Posterior vena cava (tissue), 2 donors: ENCODE measurements around the gene GAS2. TPM values are rescaled to one million over a fixed set of nuclear protein-coding genes. Genes with fewer than 3 reads are reported as not detected.
A peak's percentile ranks its signal among the peaks of the same experiment; 100 is the strongest.

Experiments
- DNase-seq: peaks from one replicate; pipeline ENCODE4 v3.0.0-alpha.2; 2020; ENCODE audit warnings: low spot score
- intact Hi-C, 2 donors: fragments of 100-400 bp; cut with DNase I; formaldehyde crosslinking; loops; one replicate each; pipeline versions ENCODE4 v1.14.1 to v1.14.2; 2022 to 2023
- total RNA-seq, 2 donors: library from RNA; stranded (reverse); fragmentation: NEBNext Ultra II Directional; extraction: Animal tissue kit (Norgen Biotek cat#: 25700); gene quantifications; one replicate each; pipeline ENCODE4 v1.2.1, GENCODE V29; 2021
- donor health status: DM: yes; HTN: yes; CAD: no.
- donor health status: DM: yes; HTN: yes; CAD: no.

The GAS2 gene
- total RNA-seq, 2 donors from 2014 or later: 1.2 to 1.5 TPM

DNA sequence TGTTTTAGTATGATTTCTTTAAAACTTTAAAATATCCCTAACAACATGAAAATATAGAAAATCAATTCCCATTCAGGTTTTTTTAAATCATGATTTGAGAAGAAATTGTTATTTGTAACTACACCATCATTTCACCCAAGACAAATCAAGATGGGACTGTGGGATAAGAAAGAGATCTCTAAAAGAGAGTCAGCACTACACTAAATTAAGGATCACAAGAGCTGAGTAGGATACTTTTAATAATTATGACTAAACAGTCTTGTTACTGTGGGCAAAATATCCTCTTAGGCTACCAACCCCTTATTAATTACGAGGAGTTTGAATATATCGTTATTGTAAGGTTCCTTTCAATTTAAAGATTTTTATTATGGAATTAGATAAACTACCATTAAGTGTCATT, 3.0 kb downstream of the GAS2 start:
- intact Hi-C loops: no loop called here
- DNase-seq: no peak

DNA sequence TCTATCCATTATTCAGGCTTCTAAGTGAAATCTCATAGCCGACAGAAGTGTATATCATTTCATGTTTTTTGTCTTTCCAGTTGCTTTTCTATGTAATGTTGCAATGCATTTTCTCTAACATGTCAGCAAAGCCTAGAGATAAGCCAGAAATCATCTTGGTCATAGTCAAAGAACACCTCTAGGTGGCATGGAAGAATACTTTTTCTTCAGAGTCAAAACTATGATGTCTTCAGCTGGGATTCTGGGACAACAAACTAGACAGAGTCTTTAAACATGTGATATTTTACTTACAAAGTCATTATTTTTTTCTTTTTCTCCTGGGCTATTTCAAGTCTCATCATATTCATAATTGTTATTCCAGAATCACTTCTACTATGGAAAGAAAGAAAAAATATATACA, 4.4 kb downstream of the GAS2 start:
- intact Hi-C loops: no loop called here
- DNase-seq: no peak

DNA sequence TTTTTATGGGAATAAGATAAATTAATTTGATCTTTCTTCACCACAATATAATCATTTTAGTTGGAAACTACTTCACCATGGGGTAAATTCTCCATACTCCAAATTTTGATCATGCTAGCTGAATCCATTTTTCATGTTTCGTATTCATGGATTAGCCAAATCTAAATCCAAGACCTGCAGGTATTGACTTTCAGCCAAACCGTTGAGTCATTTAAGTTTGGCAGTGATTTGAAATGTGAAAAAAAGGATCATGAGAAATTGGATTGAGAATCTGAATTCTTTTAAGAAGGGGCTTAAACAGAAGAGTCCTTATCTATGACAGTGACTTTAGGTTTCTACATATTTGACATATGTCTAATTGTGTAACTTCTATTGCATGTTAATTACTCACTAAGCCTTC, 5.3 kb downstream of the GAS2 start:
- intact Hi-C loops: no loop called here
- DNase-seq: no peak

DNA sequence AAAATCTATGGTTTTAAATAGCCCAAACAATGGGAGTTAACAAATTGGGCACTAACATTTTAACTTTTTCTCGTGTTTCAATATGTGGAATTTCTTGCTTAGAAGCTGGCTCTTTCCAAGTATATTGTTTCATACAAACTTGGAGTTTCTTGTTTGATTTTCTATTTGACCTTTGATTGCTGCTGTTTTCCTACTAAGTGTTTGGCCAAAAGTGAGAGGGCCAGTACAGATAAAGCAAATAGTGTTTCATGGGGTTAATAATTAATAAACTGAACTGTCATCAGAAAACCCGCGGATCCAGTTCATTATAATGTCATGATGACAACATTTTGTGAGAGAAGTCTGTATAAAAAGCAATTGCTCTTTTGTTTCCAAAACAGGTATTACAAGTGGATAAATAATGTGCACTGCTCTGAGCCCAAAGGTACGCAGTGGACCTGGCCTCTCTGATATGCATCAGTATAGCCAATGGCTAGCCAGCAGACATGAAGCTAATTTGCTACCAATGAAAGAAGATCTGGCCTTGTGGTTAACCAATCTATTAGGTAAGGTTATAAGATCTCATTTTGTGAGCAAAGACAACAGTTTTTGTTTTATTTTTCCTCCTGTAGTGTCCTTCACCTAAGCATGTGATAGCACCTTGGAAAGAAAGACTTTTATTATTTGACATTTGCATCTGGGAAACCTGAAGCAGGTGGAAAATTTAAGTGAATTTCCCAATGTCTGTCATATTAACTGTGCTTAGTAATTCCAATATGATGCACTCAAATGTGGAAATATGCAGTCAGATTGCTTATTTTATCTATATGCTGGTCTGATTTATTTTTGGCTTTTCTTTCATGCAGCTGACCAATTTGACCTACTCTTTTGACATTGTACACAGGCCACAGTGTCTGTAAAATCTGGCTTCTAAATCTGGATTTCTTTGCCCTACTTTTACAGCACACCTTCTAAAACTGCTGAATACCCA, 8.3 kb downstream of the GAS2 start:
- DNase-seq: no peak
- intact Hi-C loops: no loop called here

DNA sequence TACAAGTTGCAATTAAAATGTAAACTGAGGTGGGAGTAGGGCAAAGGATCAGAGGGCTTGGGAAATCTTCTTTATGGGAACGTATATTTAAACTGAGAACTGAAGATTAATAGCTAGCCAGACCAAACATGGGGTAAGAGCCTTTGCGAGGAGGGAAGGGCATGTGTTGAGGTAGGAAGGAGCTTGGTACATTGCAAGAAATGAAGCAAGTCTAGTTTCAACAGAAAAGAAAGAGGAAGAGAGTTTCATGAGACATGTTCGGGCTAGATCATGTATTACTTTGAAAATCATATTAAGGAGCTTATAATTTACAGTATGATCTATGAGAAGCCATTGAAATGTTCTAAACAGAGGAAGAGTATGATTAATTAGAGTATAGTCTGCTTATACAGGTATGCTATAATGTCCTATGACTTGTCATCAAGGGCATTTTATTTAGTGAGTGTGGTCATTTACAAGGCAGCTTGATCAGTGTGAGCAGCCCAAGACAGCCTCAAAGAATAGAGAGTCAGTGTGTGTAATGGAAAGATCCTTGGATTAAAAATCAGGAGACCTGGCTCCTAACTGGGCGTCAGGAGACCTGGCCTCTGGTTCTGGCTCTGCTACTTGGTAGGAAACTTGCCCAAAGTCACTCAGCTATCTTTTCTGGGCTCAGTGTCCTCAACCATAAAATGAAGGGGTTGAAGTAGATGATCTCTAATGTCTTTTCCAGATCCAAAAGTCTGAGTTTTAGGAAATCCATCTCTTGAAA, 10.9 kb downstream of the GAS2 start:
- intact Hi-C loops: no loop called here

DNA sequence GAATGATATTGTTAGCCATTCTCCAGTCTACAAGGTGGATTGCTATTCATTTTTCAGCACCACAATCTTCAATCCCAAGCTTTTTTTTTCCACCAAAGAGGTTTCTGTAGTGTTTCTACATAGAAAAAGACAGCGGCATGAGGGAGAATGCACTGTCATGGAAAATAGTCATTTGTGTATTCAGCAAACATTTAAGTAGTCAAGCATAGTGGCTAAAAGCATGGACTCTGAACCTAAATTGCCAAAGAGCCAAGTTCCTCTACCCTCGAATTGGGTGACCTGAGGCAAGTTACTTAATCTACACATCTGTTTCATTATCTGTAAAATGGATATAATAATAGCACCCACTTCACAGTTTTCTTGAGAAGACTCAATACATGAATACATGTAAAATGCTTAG, 14.2 kb downstream of the GAS2 start:
- DNase-seq: no peak
- intact Hi-C loops: no loop called here

More for the DNA sequence above, 10.9 kb downstream of the GAS2 start:
- no peak for DNase-seq

DNA sequence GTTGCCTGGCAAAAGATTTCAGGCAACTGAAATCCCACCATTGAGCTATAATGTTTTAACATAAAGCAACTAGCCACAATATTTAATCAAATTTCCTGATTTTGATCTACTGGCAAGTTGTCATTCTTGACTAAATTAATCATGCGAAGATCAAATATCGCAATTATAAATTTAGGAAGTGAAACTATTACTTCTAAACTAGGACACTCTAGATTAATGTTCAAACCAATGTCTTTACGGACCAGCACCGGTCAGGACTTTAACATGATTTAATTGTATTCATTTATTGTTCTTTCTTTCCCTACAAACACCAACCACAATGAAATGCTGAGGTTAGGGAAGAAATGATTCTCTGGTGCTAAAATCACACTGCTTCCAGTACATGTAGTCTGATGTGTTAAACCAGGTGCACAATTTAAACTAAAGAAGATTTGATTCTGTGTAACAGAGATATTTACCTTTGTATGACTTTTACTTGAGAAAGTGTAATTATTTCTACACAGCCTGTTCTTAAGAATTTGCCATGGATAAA, 14.9 kb downstream of the GAS2 start:
- no peak for DNase-seq
- intact Hi-C loops: no loop called here

DNA sequence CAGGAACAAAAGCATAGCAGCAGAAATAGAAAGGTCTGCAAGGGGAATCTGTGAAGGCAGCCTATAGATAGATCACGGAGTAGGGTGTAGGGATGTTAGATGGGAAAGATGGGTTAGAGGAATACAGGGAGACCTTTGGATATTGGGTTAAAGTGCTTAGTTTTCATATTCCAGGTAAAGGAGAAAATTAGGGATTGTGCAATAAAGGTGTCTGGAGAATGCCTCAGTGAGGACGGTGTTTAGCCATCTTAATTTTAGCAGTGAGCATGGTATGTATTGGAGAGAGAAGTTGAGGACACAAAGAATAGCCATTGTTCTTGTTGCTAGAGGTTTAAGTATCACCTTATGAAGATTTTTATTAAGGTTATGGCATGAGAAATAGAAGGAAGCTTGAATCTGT, 17.7 kb downstream of the GAS2 start:
- intact Hi-C loops: no loop called here
- no peak for DNase-seq

DNA sequence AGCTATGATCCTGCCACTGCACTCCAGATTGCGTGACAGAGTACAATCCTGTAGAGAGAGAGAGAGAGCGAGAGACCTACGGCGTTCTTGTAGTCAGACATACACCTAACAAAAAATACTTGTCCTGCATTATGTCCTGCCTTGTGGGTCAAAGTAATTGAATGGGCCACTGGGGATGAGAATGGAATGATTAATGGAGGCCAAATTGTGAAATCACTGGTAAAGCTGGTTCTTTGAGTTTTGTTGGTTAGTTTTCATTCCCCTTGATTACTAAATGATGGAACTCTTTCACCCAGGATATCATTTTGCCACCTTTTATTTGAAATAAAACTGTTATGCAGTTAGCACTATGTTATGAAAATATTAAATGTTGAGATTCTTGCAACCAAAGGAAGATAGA, 18.7 kb downstream of the GAS2 start:
- no peak for DNase-seq
- intact Hi-C loops: no loop called here

DNA sequence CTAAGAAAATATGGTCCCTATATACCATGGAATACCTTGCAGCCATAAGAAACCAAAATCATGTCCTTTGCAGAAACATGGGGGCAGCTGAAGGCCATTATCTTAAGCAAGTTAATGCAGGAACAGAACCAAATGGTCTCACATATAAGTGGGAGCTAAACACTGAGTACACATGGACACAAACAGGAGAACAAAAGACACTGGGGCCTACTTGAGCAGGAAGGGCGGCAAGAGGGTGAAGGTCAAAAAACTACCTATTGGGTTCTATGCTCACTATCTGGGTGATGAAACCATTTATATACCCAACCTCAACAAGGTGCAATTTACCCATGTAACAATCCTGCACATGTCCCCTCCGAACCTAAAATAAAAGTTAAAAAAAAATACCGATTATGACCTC, 22.5 kb downstream of the GAS2 start:
- intact Hi-C loops: no loop called here
- no peak for DNase-seq

DNA sequence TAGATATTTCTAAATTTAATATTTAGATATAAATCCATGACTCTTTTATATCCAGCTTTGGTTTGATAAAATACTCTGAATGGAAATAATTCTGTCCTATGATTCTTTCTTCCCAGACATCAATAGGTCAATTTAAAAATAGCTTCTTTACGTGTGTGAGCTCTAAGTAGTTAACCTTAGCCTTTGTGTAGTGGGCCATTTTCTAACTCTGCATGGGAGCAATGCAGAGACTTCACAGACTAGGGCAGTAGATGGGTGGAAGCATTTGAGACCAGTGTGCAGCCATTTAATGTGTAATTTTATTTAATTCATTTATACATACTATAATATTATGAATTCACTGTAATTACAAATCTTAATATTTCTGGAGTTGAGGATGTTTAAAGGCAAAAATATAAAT, 23.8 kb downstream of the GAS2 start:
- intact Hi-C loops: no loop called here
- no peak for DNase-seq

DNA sequence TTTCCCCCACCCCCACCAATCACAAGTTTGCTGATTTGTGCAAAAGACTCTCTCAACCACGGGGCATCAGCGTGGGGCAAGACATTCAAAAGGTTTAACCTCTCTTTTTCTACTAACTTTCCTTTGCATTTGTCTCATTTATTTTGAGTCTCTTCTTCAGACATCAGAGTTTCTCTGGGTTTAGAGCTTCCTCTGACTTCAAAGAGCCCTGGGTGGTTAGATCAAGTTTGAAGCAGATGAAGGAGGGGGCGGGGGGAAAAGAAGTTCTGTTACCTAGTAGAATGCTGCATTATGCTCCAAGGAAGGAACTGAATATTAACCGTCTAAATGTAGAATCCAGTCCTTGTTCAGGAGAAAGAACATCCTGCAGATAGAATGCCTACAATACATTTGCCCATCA, 24.5 kb downstream of the GAS2 start:
- intact Hi-C loops: no loop called here
- no peak for DNase-seq

DNA sequence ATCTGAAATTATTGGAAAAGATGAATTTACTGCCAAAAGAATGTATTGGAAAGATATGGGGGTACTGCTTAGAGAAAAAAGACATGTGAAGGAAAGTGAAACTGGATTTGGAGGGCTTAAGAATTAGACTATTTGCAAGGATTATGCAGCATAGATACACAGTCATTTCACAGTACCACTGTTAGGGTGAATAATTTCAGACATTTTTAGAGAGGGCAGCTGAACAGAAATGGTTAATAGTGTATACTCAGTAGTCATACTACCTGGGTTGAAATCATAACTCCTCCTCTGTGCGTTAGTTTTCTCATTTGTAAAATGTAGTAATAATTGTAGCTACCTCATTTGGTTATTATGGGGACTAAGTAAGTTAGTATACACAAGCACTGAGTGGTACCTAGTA, 33.0 kb downstream of the GAS2 start:
- no peak for DNase-seq

DNA sequence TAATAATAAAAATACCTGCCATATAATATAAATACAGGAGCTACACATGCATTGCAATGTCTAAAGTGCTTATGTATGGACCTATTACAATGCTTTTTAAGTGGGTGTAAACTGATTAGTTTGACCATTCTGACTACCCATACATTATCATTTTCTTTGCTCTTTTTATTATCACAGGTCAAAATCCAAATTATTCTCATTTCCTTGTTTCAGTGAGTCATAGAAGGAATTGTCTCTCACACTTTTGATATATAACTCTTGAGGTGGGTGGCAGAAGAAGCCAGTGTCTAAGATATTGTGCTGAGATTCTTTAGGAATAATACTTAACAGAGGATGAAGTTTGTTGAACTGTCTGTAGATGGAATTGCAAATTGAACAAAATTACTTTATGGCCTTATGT, 35.6 kb downstream of the GAS2 start:
- no peak for DNase-seq
- intact Hi-C loops: no loop called here

More for the DNA sequence above, 33.0 kb downstream of the GAS2 start:
- intact Hi-C loops: no loop called here

DNA sequence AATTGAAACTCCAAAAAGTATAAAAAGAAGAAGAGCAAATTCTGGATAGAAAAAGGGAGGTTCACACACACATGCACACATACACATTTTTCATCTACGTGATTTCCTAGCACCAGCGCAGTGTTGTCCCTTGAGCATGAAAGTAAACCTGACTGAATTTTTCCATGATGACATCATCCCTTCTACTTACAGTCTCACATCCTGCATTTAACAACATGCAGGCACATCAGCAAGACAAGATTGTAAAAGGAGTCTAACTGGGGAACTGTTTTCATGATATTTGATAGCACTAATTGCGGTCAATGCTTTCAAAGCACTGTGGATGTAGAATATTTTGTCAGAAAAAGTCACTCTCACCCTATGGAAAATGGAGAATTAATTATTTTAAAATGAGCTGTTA, 36.6 kb downstream of the GAS2 start:
- intact Hi-C loops: no loop called here
- DNase-seq: no peak

DNA sequence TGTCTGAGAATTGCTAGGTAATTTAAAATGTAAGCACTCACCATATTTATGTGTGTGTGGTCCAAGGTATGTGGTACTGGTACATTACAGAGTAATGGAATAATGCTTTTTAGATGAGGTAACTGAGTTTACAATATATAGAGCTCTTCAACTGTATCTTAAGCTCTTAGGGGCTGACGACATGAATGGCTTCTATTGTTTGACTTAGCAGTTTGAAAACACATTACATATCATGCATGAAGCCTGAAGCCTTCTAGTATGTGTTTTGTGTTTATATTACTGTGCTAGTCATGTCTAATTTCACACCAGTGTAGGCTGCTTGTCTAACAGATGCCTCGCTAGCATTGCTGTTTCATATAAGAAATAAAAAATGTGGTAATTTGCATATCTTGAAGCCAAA, 37.2 kb downstream of the GAS2 start:
- intact Hi-C loops: no loop called here

DNA sequence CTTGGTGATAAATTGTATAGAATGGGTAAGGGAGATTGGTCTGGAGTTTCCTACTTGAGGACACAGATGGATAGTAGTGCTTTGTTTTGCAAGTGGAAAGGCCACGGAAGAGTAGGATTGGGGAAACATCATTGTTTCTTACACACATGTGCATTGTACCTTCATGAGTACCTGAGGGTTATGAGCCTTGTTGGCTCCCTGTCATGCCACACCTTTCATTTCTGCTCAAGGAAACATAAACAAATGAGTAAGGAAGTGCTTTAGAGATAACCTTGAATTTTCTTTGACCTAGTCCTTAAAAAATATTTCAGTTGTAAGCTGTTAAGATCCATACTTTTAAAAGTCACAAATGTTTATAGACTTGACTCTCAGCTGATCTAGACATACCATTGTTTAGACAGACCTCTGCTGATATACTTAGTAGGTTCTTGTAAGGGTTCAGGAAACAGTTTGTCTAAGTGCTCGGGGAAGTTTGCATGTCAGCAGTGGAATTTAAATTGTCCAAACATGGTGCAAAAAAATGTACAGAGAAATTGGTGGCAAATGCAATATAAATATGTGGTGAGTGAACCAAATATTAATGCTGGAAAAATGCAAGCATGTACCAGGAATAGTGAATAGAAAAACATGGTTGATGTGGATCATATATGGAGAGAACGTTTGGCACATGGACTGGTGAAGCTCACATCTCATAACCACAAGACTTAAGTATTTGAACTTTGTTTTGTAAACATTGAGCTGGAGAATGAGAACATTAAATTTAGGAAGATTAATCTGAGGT, 40.9 kb downstream of the GAS2 start:
- intact Hi-C loops: no loop called here
- no peak for DNase-seq

More for the DNA sequence above, 37.2 kb downstream of the GAS2 start:
- no peak for DNase-seq

DNA sequence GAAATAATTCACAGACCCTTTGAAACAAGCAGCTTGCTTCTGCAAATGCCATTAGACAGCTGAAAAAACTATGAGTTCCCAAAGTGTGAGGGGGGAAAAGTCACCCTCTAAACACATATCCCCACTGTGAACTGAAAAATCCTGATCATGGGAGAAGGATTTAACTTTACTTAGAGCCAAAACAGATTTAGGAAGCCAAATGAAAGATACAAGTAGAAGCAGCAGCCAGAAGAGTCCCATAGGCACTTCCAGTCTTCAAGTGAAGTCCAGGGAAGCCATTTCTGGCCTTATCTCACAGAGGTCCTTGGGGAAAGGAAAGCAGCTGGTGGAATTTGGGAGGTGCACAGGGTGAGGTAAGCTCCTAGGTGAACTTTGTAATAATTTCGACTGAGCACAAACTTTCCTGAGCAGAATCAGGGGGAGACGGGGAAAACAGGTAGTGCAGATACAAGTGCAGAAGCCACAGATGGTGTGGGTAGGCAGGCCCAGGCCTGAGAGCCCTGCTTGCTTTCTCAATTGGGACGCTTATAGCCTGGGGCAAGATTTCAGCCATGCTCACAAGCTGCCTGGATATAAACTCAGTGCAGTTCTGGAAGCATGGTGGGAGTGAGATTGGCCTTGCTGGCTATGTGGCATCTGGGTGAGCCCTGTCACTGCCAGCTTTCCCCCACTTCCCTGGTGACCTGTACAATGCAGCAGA, 44.8 kb downstream of the GAS2 start:
- DNase-seq: peak; percentile 69
- intact Hi-C loops: no loop called here

DNA sequence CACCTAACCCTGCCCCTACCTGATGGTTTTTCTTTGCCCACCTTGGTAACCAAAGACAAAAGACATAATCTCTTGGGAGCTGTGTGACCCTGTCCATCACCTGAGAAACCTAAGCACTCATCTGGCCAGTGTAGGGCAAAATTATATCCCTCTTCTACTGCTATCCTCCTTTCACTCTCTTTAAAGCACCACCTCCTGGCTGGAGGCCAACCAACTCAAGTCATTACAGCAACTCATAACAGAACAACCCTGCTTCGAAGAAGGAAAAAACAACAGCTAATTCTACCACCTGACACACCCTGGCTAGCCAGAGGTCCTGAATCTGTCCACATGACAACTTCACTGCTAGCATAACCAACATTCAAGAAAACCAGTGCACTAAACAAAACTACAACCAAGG, 45.5 kb downstream of the GAS2 start:
- DNase-seq: no peak
- intact Hi-C loops: no loop called here
